ENCODE measurements around the gene EPS8.
A peak's percentile ranks its signal among the peaks of the same experiment; 100 is the strongest.

Gene EPS8

GRCh38 chr12:15794836-15795235 lies 5.6 kb upstream of the EPS8 start:
- no peaks in the 10 kb centered on the region for H3F3A ChIP-seq (ENCODE audit: insufficient read depth, low read length)

GRCh38 chr12:15794196-15794595 lies 5.0 kb upstream of the EPS8 start:
- H2AFZ ChIP-seq (ENCODE audit: low read length): no peak overlapping the region
- H3K9me3 ChIP-seq (replicated peaks; ENCODE audit: insufficient read depth, low read length): no peaks in the 10 kb centered on the region
- H3K9me2 ChIP-seq (replicated peaks; ENCODE audit: insufficient read depth, low read length): no peaks in the 10 kb centered on the region

More at GRCh38 chr12:15794836-15795235, 5.6 kb upstream of the EPS8 start:
- TF ChIP-seq CTCF (IDR thresholded peaks at IDR 0.05; ENCODE audit: low read length) (no peak), EZH2phosphoT487 (IDR thresholded peaks at IDR 0.05; ENCODE audit: low read length) (no peak), EZH2 (optimal IDR thresholded peaks at IDR 0.05; ENCODE audit: low read depth, low read length) (no peak)
- DNase-seq: no peak
- H4K20me1 ChIP-seq (ENCODE audit: insufficient read depth, low read length): no peaks in the 10 kb centered on the region
- no peaks in the 10 kb centered on the region for H3K9me3 ChIP-seq (replicated peaks; ENCODE audit: insufficient read depth, low read length)
- no peak overlapping the region for H2AFZ ChIP-seq (ENCODE audit: low read length)
- no peaks in the 10 kb centered on the region for H3K27me3 ChIP-seq (replicated peaks; ENCODE audit: insufficient read depth, low read length)
- no peaks in the 10 kb centered on the region for H3K4me1 ChIP-seq (ENCODE audit: low read length)
- no peak overlapping the region for H3K4me2 ChIP-seq (ENCODE audit: low read depth, low read length)
- no peaks in the 10 kb centered on the region for H3K9me2 ChIP-seq (replicated peaks; ENCODE audit: insufficient read depth, low read length)
- H3K9ac ChIP-seq (ENCODE audit: low read length): no peak overlapping the region
- no peaks in the 10 kb centered on the region for H3K79me2 ChIP-seq (ENCODE audit: low read length)
- no peak overlapping the region for H3K27ac ChIP-seq (ENCODE audit: low read length)
- H3K4me3 ChIP-seq (ENCODE audit: low read length): no peak overlapping the region
- H3K36me3 ChIP-seq (replicated peaks; ENCODE audit: insufficient read depth, low read length): no peaks in the 10 kb centered on the region

GRCh38 chr12:15788233-15789219 lies 662 bp downstream of the EPS8 start:
- H3K4me3 ChIP-seq (ENCODE audit: low read length): peak overlapping the region; percentile 89
- H3K9me2 ChIP-seq (replicated peaks; ENCODE audit: insufficient read depth, low read length): no peaks in the 10 kb centered on the region
- H4K20me1 ChIP-seq (ENCODE audit: insufficient read depth, low read length): no peaks in the 10 kb centered on the region
- peak overlapping the region; percentile 55; the same call in 1 of the 2 replicates for H3K9ac ChIP-seq (ENCODE audit: low read length)
- H3K9me3 ChIP-seq (replicated peaks; ENCODE audit: insufficient read depth, low read length): no peaks in the 10 kb centered on the region
- H3K27me3 ChIP-seq (replicated peaks; ENCODE audit: insufficient read depth, low read length): peaks cover 16% of the 10 kb centered on the region
- H3K4me2 ChIP-seq (ENCODE audit: low read depth, low read length): peak overlapping the region; percentile 91
- H2AFZ ChIP-seq (ENCODE audit: low read length): peak overlapping the region; percentile 76
- peak overlapping the region; percentile 50; the same call in 1 of the 2 replicates for H3K27ac ChIP-seq (ENCODE audit: low read length)
- H3F3A ChIP-seq (ENCODE audit: insufficient read depth, low read length): peaks cover 7% of the 10 kb centered on the region; the same call in 1 of the 2 replicates
- H3K4me1 ChIP-seq (ENCODE audit: low read length): no peaks in the 10 kb centered on the region
- H3K79me2 ChIP-seq (ENCODE audit: low read length): no peaks in the 10 kb centered on the region
- peak; percentile 49 for DNase-seq
- H3K36me3 ChIP-seq (replicated peaks; ENCODE audit: insufficient read depth, low read length): no peaks in the 10 kb centered on the region
- TF ChIP-seq CTCF (IDR thresholded peaks at IDR 0.05; ENCODE audit: low read length) (no peak), EZH2 (optimal IDR thresholded peaks at IDR 0.05; ENCODE audit: low read depth, low read length) (no peak), EZH2phosphoT487 (IDR thresholded peaks at IDR 0.05; ENCODE audit: low read length) (no peak)

More at GRCh38 chr12:15794196-15794595, 5.0 kb upstream of the EPS8 start:
- Histone ChIP-seq H3K4me1 (ENCODE audit: low read length) (no peaks in the 10 kb centered on the region), H3F3A (ENCODE audit: insufficient read depth, low read length) (no peaks in the 10 kb centered on the region), H3K27ac (ENCODE audit: low read length) (no peak overlapping the region), H3K36me3 (replicated peaks; ENCODE audit: insufficient read depth, low read length) (no peaks in the 10 kb centered on the region), H3K27me3 (replicated peaks; ENCODE audit: insufficient read depth, low read length) (no peaks in the 10 kb centered on the region), H4K20me1 (ENCODE audit: insufficient read depth, low read length) (no peaks in the 10 kb centered on the region), H3K9ac (ENCODE audit: low read length) (no peak overlapping the region), H3K4me2 (ENCODE audit: low read depth, low read length) (no peak overlapping the region), H3K79me2 (ENCODE audit: low read length) (no peaks in the 10 kb centered on the region), H3K4me3 (ENCODE audit: low read length) (no peak overlapping the region)
- no peak for DNase-seq
- no peak for TF ChIP-seq EZH2phosphoT487 (IDR thresholded peaks at IDR 0.05; ENCODE audit: low read length)
- no peak for TF ChIP-seq CTCF (IDR thresholded peaks at IDR 0.05; ENCODE audit: low read length)
- no peak for TF ChIP-seq EZH2 (optimal IDR thresholded peaks at IDR 0.05; ENCODE audit: low read depth, low read length)

Data from MM.1S (cell line).